Stomach (tissue), 9 donors: ENCODE results near the gene ATRNL1. TPM values are rescaled to one million over a fixed set of nuclear protein-coding genes. Genes with fewer than 3 reads are reported as not detected.

Experiments
- DNase-seq, 2 donors: peaks; one replicate each; pipeline versions ENCODE4 v3.0.0 to v3.0.0-alpha.2; 2013 to 2019
- H3K27ac ChIP-seq, 5 donors: fragments of 200-600 bp in 4 of 5; sonication (generic) in 4 of 5; one replicate each; pipeline ENCODE4 v1.5.1; 2013 to 2019; ENCODE audit warnings: mild to moderate bottlenecking in 1 of 5, moderate library complexity in 1 of 5
- H3K27me3 ChIP-seq, 3 donors: fragments of 200-600 bp; sonication (generic); one replicate each; pipeline ENCODE4 v1.5.1; 2017 to 2019; ENCODE audit warnings: mixed run types in 1 of 3
- H3K36me3 ChIP-seq, 4 donors: fragments of 200-600 bp; sonication (generic); 1 replicate in 3 of 4; 2 replicates in 1 of 4; pipeline ENCODE4 v1.5.1; 2016 to 2019
- H3K4me1 ChIP-seq, 4 donors: fragments of 200-600 bp; sonication (generic); one replicate each; pipeline ENCODE4 v1.5.1; 2016 to 2019
- H3K4me3 ChIP-seq, 4 donors: fragments of 200-600 bp; sonication (generic) in 3 of 4; one replicate each; pipeline ENCODE4 v1.5.1; 2016 to 2019; ENCODE audit warnings: mild to moderate bottlenecking in 1 of 4
- H3K9me3 ChIP-seq, 4 donors: fragments of 200-600 bp; sonication (generic); one replicate each; pipeline ENCODE4 v1.5.1; 2016 to 2019
- CTCF ChIP-seq, 7 experiments: fragments of 450-650 bp in 4 of 7; fragments of 200-600 bp in 3 of 7; sonication (generic) in 3 of 7; IDR thresholded peaks; one replicate each; pipeline ENCODE4 v1.5.1; 2016 to 2019; ENCODE audit warnings: antibody characterized with exemption in 7 of 7, control low read depth in 2 of 7, mild to moderate bottlenecking in 1 of 7
- EP300 ChIP-seq: sonication (generic); formaldehyde crosslinking; IDR thresholded peaks from one replicate; pipeline ENCODE4 v1.6.1; 2017; ENCODE audit warnings: antibody characterized with exemption
- POLR2A ChIP-seq, 4 donors: fragments of 450-650 bp; IDR thresholded peaks; one replicate each; pipeline ENCODE4 v1.6.1; 2016; ENCODE audit warnings: antibody characterized with exemption in 4 of 4, control low read depth in 2 of 4, mild to moderate bottlenecking in 1 of 4, moderate library complexity in 1 of 4
- POLR2AphosphoS5 ChIP-seq, 3 donors: sonication (generic); formaldehyde crosslinking; IDR thresholded peaks; one replicate each; pipeline ENCODE4 v1.6.1; 2016; ENCODE audit warnings: antibody characterized with exemption in 3 of 3
- WGBS, 5 donors: extraction: QIAGEN DNeasy Blood & Tissue Kit in 3 of 5; methylation state at CpG; one replicate each; pipeline versions ENCODE4 v1.1.5 to v1.1.7; 2013 to 2018; 5-methylcytosine and 5-hydroxymethylcytosine counted together
- intact Hi-C: fragments of 100-400 bp; cut with DNase I; formaldehyde crosslinking; loops from one replicate; pipeline ENCODE4 v1.15.1; 2023; ENCODE audit warnings: low total_unique reads
- polyA plus RNA-seq, 3 donors: library from polyadenylated mRNA; stranded (reverse); fragments of 200-250 nt; gene quantifications; one replicate each; pipeline ENCODE4 v1.2.3, GENCODE V29; 2013
- total RNA-seq, 5 donors: library from RNA; depleted of rRNA; stranded (reverse); fragments of >200 nt; gene quantifications; one replicate each; pipeline versions ENCODE4 v1.1.0 to v1.2.3, GENCODE V29; 2014 to 2016
- donor health status: healthy with polysubstance abuse.
- donor health status: Bipolar disorder and iron deficiency.
- donor health status: healthy.

ATRNL1 gene
- total and polyA plus RNA-seq, 8 donors: 0.12 to 50.7 (median 0.72) TPM; not detected in 1

DNA sequence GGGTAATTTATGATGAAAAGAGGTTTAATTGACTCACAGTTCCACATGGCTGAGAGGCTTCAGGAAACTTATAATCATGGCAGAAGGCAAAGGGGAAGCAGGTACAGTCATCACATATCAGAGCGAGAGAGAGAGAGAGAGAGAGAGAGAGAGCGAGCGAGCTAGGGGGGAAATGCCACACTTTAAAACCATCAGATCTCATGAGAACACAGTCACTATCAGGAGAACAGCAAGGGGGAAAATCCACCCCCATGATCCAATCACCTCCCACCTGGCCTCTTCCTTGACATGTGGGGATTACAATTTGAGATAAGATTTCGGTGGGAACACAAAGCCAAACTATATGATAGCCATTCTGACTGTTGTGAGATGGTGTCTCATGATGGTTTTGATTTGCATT is 603.6 kb downstream of the ATRNL1 start:
- no peak for DNase-seq
- Histone ChIP-seq H3K27ac (no peak overlapping the region), H3K9me3 (no peaks in the 10 kb centered on the region), H3K4me3 (no peak overlapping the region), H3K27me3 (no peaks in the 10 kb centered on the region), H3K36me3 (no peaks in the 10 kb centered on the region), H3K4me1 (no peaks in the 10 kb centered on the region)
- TF ChIP-seq POLR2A (IDR thresholded peaks at IDR 0.05) (no peak), EP300 (no peak), CTCF (IDR thresholded peaks at IDR 0.05) (no peak)
- intact Hi-C loops: no loop called here
- 47 to 74% (median 69%) methylated on average over 3 to 4 of the region's 4 CpGs for WGBS, 5 donors

DNA sequence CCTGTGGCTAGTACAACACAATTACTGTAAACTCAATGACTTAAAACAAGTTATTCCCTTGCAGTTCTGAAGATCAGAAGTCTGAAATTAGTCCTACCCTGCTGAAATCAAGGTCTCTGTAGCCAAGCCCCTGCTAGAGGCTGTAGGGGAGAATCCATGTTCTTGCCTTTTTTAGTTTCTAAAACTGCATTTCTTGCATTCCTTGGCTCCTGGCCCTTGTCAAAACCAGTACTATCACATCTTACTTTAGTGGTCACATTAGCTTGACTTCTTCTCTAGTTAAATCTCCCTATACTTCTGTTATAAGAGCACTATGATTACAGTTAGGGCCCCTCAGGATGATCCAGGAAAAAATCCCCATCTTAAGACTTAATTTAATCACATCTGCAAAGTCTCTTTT is 612.9 kb downstream of the ATRNL1 start:
- no peak overlapping the region for H3K4me3 ChIP-seq
- no peaks in the 10 kb centered on the region for H3K4me1 ChIP-seq
- TF ChIP-seq CTCF (IDR thresholded peaks at IDR 0.05): no peak
- TF ChIP-seq POLR2AphosphoS5 (IDR thresholded peaks at IDR 0.05): no peak
- no peak for TF ChIP-seq EP300
- TF ChIP-seq POLR2A (IDR thresholded peaks at IDR 0.05): no peak
- H3K27me3 ChIP-seq: no peaks in the 10 kb centered on the region
- no peak overlapping the region for H3K27ac ChIP-seq
- peak in 1 of 2 donors; percentile 2 for DNase-seq
- no peaks in the 10 kb centered on the region for H3K9me3 ChIP-seq
- H3K36me3 ChIP-seq: no peaks in the 10 kb centered on the region
- intact Hi-C loops: no loop called here

- Histone ChIP-seq H3K36me3 (no peaks in the 10 kb centered on the region), H3K4me3 (no peak overlapping the region), H3K27ac (no peak overlapping the region), H3K4me1 (no peaks in the 10 kb centered on the region), H3K9me3 (no peaks in the 10 kb centered on the region), H3K27me3 (no peaks in the 10 kb centered on the region)
- intact Hi-C loops: no loop called here
- peak in 1 of 2 donors; percentile 38 for DNase-seq
- no peak for TF ChIP-seq POLR2A (IDR thresholded peaks at IDR 0.05)
- TF ChIP-seq CTCF (IDR thresholded peaks at IDR 0.05): peak in 2 of 7 experiments; percentile 10 to 16
- WGBS, 5 donors: 32 to 50% (median 49%) methylated on average over 2 of the region's 2 CpGs
These were observed 613.4 kb downstream of the ATRNL1 start for GRCh38 chr10:115706488-115707076.

- TF ChIP-seq EP300 (no peak), POLR2AphosphoS5 (IDR thresholded peaks at IDR 0.05) (no peak), POLR2A (IDR thresholded peaks at IDR 0.05) (no peak), CTCF (IDR thresholded peaks at IDR 0.05) (no peak)
- H3K9me3 ChIP-seq: no peaks in the 10 kb centered on the region
- no peak for DNase-seq
- WGBS, 5 donors: 72 to 93% (median 88%) methylated on average over 1 of the region's 1 CpG
- H3K27ac ChIP-seq: no peak overlapping the region
- H3K4me1 ChIP-seq: no peaks in the 10 kb centered on the region
- intact Hi-C loops: no loop called here
- no peaks in the 10 kb centered on the region for H3K36me3 ChIP-seq
- no peaks in the 10 kb centered on the region for H3K27me3 ChIP-seq
- no peak overlapping the region for H3K4me3 ChIP-seq
These were observed 617.0 kb downstream of the ATRNL1 start for GRCh38 chr10:115710136-115710535.
